GM23338 (cell line): Measurements from ENCODE around the gene UNC5A.

Experiments
- CREB1 ChIP-seq: fragments of 250-450 bp; sonication (Bioruptor Pico); IDR thresholded peaks from 2 replicates; pipeline ENCODE4 v1.5.0; 2020; ENCODE audit warnings: low read depth, mild to moderate bottlenecking, moderate library complexity
- CTCF ChIP-seq, 2 experiments: fragments of 200-600 bp in 1 of 2; sonication (generic) in 1 of 2; conservative IDR thresholded peaks; 2 replicates each; pipeline versions ENCODE4 v1.5.1 to v1.6.1; 2016 to 2017; ENCODE audit warnings: antibody characterized with exemption in 2 of 2, low read depth in 2 of 2, mild to moderate bottlenecking in 2 of 2, moderate library complexity in 1 of 2
- EZH2 ChIP-seq: fragments of 200-600 bp; sonication (generic); IDR thresholded peaks from one replicate; pipeline ENCODE4 v1.8.0; 2017; ENCODE audit warnings: antibody characterized with exemption, mild to moderate bottlenecking, low read depth; ENCODE audit not compliant: unreplicated experiment
- EZH2phosphoT487 ChIP-seq: fragments of 200-600 bp; sonication (generic); IDR thresholded peaks from one replicate; pipeline ENCODE4 v1.8.1; 2018; ENCODE audit warnings: antibody characterized with exemption; ENCODE audit not compliant: unreplicated experiment
- JUNB ChIP-seq: IDR thresholded peaks from one replicate; pipeline ENCODE4 v1.6.1; 2016; ENCODE audit warnings: antibody characterized with exemption; ENCODE audit not compliant: unreplicated experiment
- NANOG ChIP-seq: IDR thresholded peaks from 2 replicates; pipeline ENCODE4 v1.6.1; 2016; ENCODE audit warnings: antibody characterized with exemption, borderline replicate concordance
- POLR2AphosphoS5 ChIP-seq: IDR thresholded peaks from 2 replicates; pipeline ENCODE4 v1.6.1; 2016; ENCODE audit warnings: antibody characterized with exemption, low read depth
- STAT1 ChIP-seq: IDR thresholded peaks from one replicate; pipeline ENCODE4 v1.6.1; 2016; ENCODE audit warnings: antibody characterized with exemption; ENCODE audit not compliant: unreplicated experiment
- ZNF114 ChIP-seq: fragments of 250-450 bp; sonication (Bioruptor Pico); IDR thresholded peaks from 2 replicates; pipeline ENCODE4 v1.5.0; 2020; ENCODE audit warnings: mild to moderate bottlenecking, moderate library complexity
- ZNF331 ChIP-seq: fragments of 250-450 bp; sonication (Bioruptor Pico); IDR thresholded peaks from 2 replicates; pipeline ENCODE4 v1.5.0; 2020; ENCODE audit warnings: low read depth, mild to moderate bottlenecking, moderate library complexity
- TF ChIP-seq, protein P1 (sequence below): IDR thresholded peaks from one replicate; pipeline ENCODE4 v1.6.1; 2018; ENCODE audit warnings: antibody characterized with exemption; ENCODE audit not compliant: unreplicated experiment

DNA sequence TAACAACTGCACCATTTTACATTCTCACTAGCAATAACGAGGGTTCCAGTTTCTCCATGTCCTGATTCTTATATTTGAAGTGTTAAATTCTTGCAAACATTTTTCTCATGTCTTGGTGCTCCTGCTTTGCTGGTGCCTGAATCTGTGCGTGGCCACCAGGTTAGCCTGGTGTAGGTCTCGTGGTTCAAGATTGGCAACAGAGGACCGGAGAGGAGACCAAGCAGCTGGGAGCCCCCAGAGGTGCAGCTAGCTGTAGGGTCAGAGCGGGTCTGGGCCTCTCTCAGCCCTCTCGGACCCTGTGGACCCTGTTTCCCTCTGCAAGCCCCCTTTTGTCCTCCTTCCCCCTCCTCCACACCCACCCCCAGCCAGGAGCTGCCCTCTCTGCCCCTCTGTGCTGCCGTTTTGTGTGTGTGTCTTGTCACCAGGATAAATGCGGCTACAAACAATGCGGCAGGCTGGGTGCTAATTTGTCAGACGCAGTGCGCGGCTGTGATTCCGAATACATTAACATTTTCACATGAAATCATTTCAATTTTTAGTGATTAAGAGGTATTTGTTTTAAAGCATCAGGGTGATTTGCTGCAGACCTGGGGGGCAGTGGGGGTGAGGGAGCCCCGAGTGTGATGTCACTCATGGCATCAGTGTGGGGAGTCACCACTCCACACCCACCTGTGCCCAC is 17.5 kb downstream of the UNC5A start:
- TF ChIP-seq CTCF (conservative IDR thresholded peaks at IDR 0.05; ENCODE audit: low read depth in 2 of 2) (no peak), EZH2 (no peak), POLR2AphosphoS5 (no peak), JUNB (no peak), CREB1 (CRISPR knock-in tag) (no peak), EZH2phosphoT487 (no peak), ZNF114 (CRISPR knock-in tag) (no peak), NANOG (no peak), STAT1 (no peak), ZNF331 (CRISPR knock-in tag) (no peak)
- TF ChIP-seq, protein P1, sequence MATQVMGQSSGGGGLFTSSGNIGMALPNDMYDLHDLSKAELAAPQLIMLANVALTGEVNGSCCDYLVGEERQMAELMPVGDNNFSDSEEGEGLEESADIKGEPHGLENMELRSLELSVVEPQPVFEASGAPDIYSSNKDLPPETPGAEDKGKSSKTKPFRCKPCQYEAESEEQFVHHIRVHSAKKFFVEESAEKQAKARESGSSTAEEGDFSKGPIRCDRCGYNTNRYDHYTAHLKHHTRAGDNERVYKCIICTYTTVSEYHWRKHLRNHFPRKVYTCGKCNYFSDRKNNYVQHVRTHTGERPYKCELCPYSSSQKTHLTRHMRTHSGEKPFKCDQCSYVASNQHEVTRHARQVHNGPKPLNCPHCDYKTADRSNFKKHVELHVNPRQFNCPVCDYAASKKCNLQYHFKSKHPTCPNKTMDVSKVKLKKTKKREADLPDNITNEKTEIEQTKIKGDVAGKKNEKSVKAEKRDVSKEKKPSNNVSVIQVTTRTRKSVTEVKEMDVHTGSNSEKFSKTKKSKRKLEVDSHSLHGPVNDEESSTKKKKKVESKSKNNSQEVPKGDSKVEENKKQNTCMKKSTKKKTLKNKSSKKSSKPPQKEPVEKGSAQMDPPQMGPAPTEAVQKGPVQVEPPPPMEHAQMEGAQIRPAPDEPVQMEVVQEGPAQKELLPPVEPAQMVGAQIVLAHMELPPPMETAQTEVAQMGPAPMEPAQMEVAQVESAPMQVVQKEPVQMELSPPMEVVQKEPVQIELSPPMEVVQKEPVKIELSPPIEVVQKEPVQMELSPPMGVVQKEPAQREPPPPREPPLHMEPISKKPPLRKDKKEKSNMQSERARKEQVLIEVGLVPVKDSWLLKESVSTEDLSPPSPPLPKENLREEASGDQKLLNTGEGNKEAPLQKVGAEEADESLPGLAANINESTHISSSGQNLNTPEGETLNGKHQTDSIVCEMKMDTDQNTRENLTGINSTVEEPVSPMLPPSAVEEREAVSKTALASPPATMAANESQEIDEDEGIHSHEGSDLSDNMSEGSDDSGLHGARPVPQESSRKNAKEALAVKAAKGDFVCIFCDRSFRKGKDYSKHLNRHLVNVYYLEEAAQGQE, result no peak
